ENCODE measurements around the gene ZNF197. TPM values are rescaled to one million over a fixed set of nuclear protein-coding genes. Genes with fewer than 3 reads are reported as not detected.

ZNF197 gene
- total RNA-seq, 1 experiment from 2014 or later = 15.8 TPM

GRCh38 chr3:44680921-44681455, 56.2 kb downstream of the ZNF197 start:
- POLR2A ChIA-PET = no interaction called here
- no peak for DNase-seq (ENCODE audit: unreplicated experiment)
- intact Hi-C loops (cut with micrococcal nuclease) = no loop called here
- TF ChIP-seq CTCF (IDR thresholded peaks at IDR 0.05; ENCODE audit: unreplicated experiment) = no peak
- Mint-ChIP-seq H3K27ac (ENCODE audit: low read depth, unreplicated experiment) (no peak overlapping the region), H3K27me3 (ENCODE audit: insufficient read depth, unreplicated experiment) (no peaks in the 10 kb centered on the region), H3K4me3 (ENCODE audit: unreplicated experiment) (no peak overlapping the region), H3K4me1 (ENCODE audit: insufficient read depth, unreplicated experiment) (no peaks in the 10 kb centered on the region), H3K36me3 (ENCODE audit: insufficient read depth, unreplicated experiment) (no peaks in the 10 kb centered on the region), H3K9me3 (ENCODE audit: unreplicated experiment) (peaks cover 16% of the 10 kb centered on the region)
- CTCF ChIA-PET = no interaction called here
- no TSS peak for BruUV-seq (replicated peaks)

- Mint-ChIP-seq H3K9me3 (ENCODE audit: unreplicated experiment) (peaks cover 16% of the 10 kb centered on the region), H3K27ac (ENCODE audit: low read depth, unreplicated experiment) (no peak overlapping the region), H3K4me1 (ENCODE audit: insufficient read depth, unreplicated experiment) (no peaks in the 10 kb centered on the region), H3K27me3 (ENCODE audit: insufficient read depth, unreplicated experiment) (no peaks in the 10 kb centered on the region), H3K36me3 (ENCODE audit: insufficient read depth, unreplicated experiment) (no peaks in the 10 kb centered on the region), H3K4me3 (ENCODE audit: unreplicated experiment) (no peak overlapping the region)
- ChIA-PET CTCF (interaction anchor here (1.0 kb wide), 1 partner anchor 9 kb away, joined by 3 read pairs; no protein-coding TSS in a partner anchor), POLR2A (no interaction called here)
- intact Hi-C loops (cut with micrococcal nuclease) = no loop called here
- no peak for DNase-seq (ENCODE audit: unreplicated experiment)
- no TSS peak for BruUV-seq (replicated peaks)
- TF ChIP-seq CTCF (IDR thresholded peaks at IDR 0.05; ENCODE audit: unreplicated experiment) = no peak
Measured at GRCh38 chr3:44682182-44682896, 57.5 kb downstream of the ZNF197 start.

DNA sequence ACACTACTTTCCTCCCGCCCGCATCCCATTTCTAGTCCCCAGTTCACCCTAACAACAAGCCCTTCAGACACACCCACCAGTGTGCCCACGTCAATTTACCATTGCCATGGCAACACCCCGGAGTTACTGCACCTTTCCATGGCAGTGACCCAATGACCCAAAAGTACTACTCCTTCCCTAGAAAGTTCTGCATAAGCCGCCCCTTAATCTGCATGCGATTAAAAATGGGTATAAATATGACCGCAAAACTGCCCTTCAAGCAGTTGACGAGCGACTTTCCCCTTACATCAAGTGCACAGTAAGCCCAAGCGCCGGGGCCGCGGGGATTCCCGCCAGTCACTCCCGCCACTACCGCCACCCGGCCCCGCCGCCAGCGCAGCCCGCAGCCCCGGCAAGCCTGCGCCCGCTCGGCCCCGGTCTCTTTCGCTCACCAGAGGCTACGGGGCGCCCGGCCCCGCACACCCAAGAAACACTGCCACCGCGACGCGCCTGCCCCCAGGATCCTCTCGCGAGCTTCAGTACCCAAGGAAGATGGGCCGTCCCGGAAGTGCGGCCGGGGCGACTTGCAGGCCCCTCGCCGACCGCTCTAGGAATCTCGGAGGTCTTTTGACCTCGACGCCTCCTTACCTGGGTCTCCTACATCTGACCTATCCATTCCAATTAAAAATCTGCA, 60.4 kb downstream of the ZNF197 start:
- Mint-ChIP-seq H3K4me3 (ENCODE audit: unreplicated experiment) (no peak overlapping the region), H3K4me1 (ENCODE audit: insufficient read depth, unreplicated experiment) (no peaks in the 10 kb centered on the region), H3K36me3 (ENCODE audit: insufficient read depth, unreplicated experiment) (no peaks in the 10 kb centered on the region), H3K9me3 (ENCODE audit: unreplicated experiment) (peaks cover 21% of the 10 kb centered on the region), H3K27ac (ENCODE audit: low read depth, unreplicated experiment) (no peak overlapping the region), H3K27me3 (ENCODE audit: insufficient read depth, unreplicated experiment) (no peaks in the 10 kb centered on the region)
- BruUV-seq (replicated peaks) = no TSS peak
- TF ChIP-seq CTCF (IDR thresholded peaks at IDR 0.05; ENCODE audit: unreplicated experiment) = no peak
- no peak for DNase-seq (ENCODE audit: unreplicated experiment)
- CTCF ChIA-PET = interaction anchor here (0.7 kb wide), 1 partner anchor 100 kb away, joined by 3 read pairs; no protein-coding TSS in a partner anchor
- POLR2A ChIA-PET = no interaction called here
- intact Hi-C loops (cut with micrococcal nuclease) = no loop called here

GRCh38 chr3:44687898-44688297, 63.1 kb downstream of the ZNF197 start:
- DNase-seq (ENCODE audit: unreplicated experiment) = no peak
- Mint-ChIP-seq H3K36me3 (ENCODE audit: insufficient read depth, unreplicated experiment) (no peaks in the 10 kb centered on the region), H3K27ac (ENCODE audit: low read depth, unreplicated experiment) (no peak overlapping the region), H3K4me3 (ENCODE audit: unreplicated experiment) (no peak overlapping the region), H3K4me1 (ENCODE audit: insufficient read depth, unreplicated experiment) (no peaks in the 10 kb centered on the region), H3K27me3 (ENCODE audit: insufficient read depth, unreplicated experiment) (no peaks in the 10 kb centered on the region), H3K9me3 (ENCODE audit: unreplicated experiment) (peaks cover 21% of the 10 kb centered on the region)
- CTCF ChIA-PET = no interaction called here
- POLR2A ChIA-PET = no interaction called here
- intact Hi-C loops (cut with micrococcal nuclease) = no loop called here
- no peak for TF ChIP-seq CTCF (IDR thresholded peaks at IDR 0.05; ENCODE audit: unreplicated experiment)
- no TSS peak for BruUV-seq (replicated peaks)

Other genes starting within 250 kb of the ZNF197 start
- 10.1 and 11.0 TPM in 2 replicates for gene ZNF445, start 147.4 kb upstream of the ZNF197 start, total RNA-seq (2022)
- not detected in 2 replicates for gene ZKSCAN7, start 69.8 kb upstream of the ZNF197 start, total RNA-seq (2022)
- gene ZNF660, start 40.1 kb upstream of the ZNF197 start, total RNA-seq (2022) = not detected in 2 replicates
- gene ZNF35, start 23.7 kb downstream of the ZNF197 start, total RNA-seq (2022) = 9.9 and 12.7 TPM in 2 replicates
- gene ZNF502, start 87.6 kb downstream of the ZNF197 start, total RNA-seq (2022) = 2.4 and 2.8 TPM in 2 replicates
- 0.17 and 0.40 TPM in 2 replicates for gene ZNF501, start 104.6 kb downstream of the ZNF197 start, total RNA-seq (2022)
- 17.7 and 18.2 TPM in 2 replicates for gene KIAA1143, start 136.6 kb downstream of the ZNF197 start, total RNA-seq (2022)
- 5.6 and 10.6 TPM in 2 replicates for gene KIF15, start 136.8 kb downstream of the ZNF197 start, total RNA-seq (2022)
- gene TMEM42, start 236.9 kb downstream of the ZNF197 start, total RNA-seq (2022) = 27.6 and 27.8 TPM in 2 replicates
- 1.1 and 2.5 TPM in 2 replicates for gene TGM4, start 249.6 kb downstream of the ZNF197 start, total RNA-seq (2022)